B cell (primary cell): Measurements from ENCODE around the gene UGT1A5.

Experiments used
- CTCF ChIP-seq: fragments of 200-600 bp; IDR thresholded peaks from one replicate; pipeline ENCODE4 v1.8.0; 2022; ENCODE audit warnings: antibody characterized with exemption, mild to moderate bottlenecking
- EZH2 ChIP-seq: IDR thresholded peaks from 2 replicates; pipeline ENCODE4 v1.6.1; 2012; ENCODE audit warnings: borderline replicate concordance, low read depth, mild to moderate bottlenecking, moderate library complexity, low read length; ENCODE audit not compliant: insufficient read depth, poor library complexity, severe bottlenecking

GRCh38 chr2:233817995-233818638 lies 105.4 kb downstream of the UGT1A5 start:
- no peak for TF ChIP-seq CTCF
- TF ChIP-seq EZH2: no peak
